Activated B cell treated with CpG ODN at 0.5 μM for 24 hours (primary cell): ENCODE data around the gene DCDC2. TPM values are rescaled to one million over a fixed set of nuclear protein-coding genes. Genes with fewer than 3 reads are reported as not detected.
"Not testable (repeated sequence)": the region's sequence is repeated elsewhere in the genome, so short reads cannot be mapped to it uniquely, and the experiment has no call there.

ENCODE experiments used
- ATAC-seq: fragments of 200-7000 bp; cut with Tn5 transposase; one replicate; pipeline ENCODE4 v1.10.0; 2021; ENCODE audit warnings: low read depth, mild to moderate bottlenecking, moderate library complexity
- CTCF ChIA-PET: fragments of 350-600 bp; sonication (Branson Sonifier 250); formaldehyde crosslinking; loops from one replicate; lab custom pipeline; 2021; ENCODE audit warnings: antibody characterized with exemption; lab: Charles Lee
- POLR2A ChIA-PET: fragments of 350-600 bp; sonication (Branson Sonifier 250); formaldehyde crosslinking; loops from one replicate; lab custom pipeline; 2021; ENCODE audit warnings: antibody characterized with exemption; lab: Charles Lee
- DNase-seq: peaks from one replicate; pipeline ENCODE4 v3.0.0; 2022
- H3K27ac Mint-ChIP-seq: one replicate; pipeline ENCODE4 v1.8.0; 2020; ENCODE audit warnings: mixed read lengths
- H3K27me3 Mint-ChIP-seq: one replicate; pipeline ENCODE4 v1.8.0; 2021; ENCODE audit warnings: mixed read lengths
- H3K36me3 Mint-ChIP-seq: one replicate; pipeline ENCODE4 v1.8.0; 2021; ENCODE audit warnings: low read depth, mixed read lengths
- H3K4me1 Mint-ChIP-seq: one replicate; pipeline ENCODE4 v1.8.0; 2021; ENCODE audit warnings: mixed read lengths
- H3K4me3 Mint-ChIP-seq: one replicate; pipeline ENCODE4 v1.8.0; 2020; ENCODE audit warnings: mild to moderate bottlenecking, mixed read lengths
- H3K9me3 Mint-ChIP-seq: one replicate; pipeline ENCODE4 v1.8.0; 2020; ENCODE audit warnings: mixed read lengths
- CTCF ChIP-seq: fragments of 200-600 bp; IDR thresholded peaks from one replicate; pipeline ENCODE4 v1.8.0; 2022; ENCODE audit warnings: antibody characterized with exemption, mild to moderate bottlenecking
- intact Hi-C: fragments of 100-400 bp; cut with micrococcal nuclease; formaldehyde crosslinking; loops from one replicate; pipeline ENCODE4 v1.15.1; 2024
- total RNA-seq: library from RNA; stranded (reverse); gene quantifications from 2 replicates; pipeline ENCODE4 v1.2.3, GENCODE V29; 2022

Gene DCDC2
- total RNA-seq, 1 donor from 2014 or later, result not detected

GRCh38 chr6:24242924-24243323 lies 114.9 kb downstream of the DCDC2 start:
- no peak for DNase-seq
- Mint-ChIP-seq H3K27ac (no peak overlapping the region), H3K36me3 (no peaks in the 10 kb centered on the region), H3K27me3 (peaks cover 3% of the 10 kb centered on the region), H3K9me3 (no peaks in the 10 kb centered on the region), H3K4me3 (no peak overlapping the region), H3K4me1 (no peaks in the 10 kb centered on the region)
- TF ChIP-seq CTCF, result no peak
- POLR2A ChIA-PET, result no interaction called here
- intact Hi-C loops, result no loop called here
- no peak for ATAC-seq
- CTCF ChIA-PET, result no interaction called here

- H3K36me3 Mint-ChIP-seq, H3K9me3 Mint-ChIP-seq, ATAC-seq, H3K4me1 Mint-ChIP-seq, H3K27ac Mint-ChIP-seq, intact Hi-C loops, DNase-seq, H3K27me3 Mint-ChIP-seq, CTCF ChIA-PET, POLR2A ChIA-PET, H3K4me3 Mint-ChIP-seq: not testable (repeated sequence)
These were observed 116.1 kb downstream of the DCDC2 start for GRCh38 chr6:24241779-24242178.

GRCh38 chr6:24240943-24241342 lies 116.9 kb downstream of the DCDC2 start:
- H3K27ac Mint-ChIP-seq, result no peak overlapping the region
- no peak overlapping the region for H3K4me3 Mint-ChIP-seq
- no peak for TF ChIP-seq CTCF
- intact Hi-C loops, result no loop called here
- H3K4me1 Mint-ChIP-seq, result no peaks in the 10 kb centered on the region
- ChIA-PET CTCF (no interaction called here), POLR2A (no interaction called here)
- no peaks in the 10 kb centered on the region for H3K9me3 Mint-ChIP-seq
- no peak for ATAC-seq
- no peak for DNase-seq
- H3K36me3 Mint-ChIP-seq, result no peaks in the 10 kb centered on the region
- H3K27me3 Mint-ChIP-seq, result peaks cover 3% of the 10 kb centered on the region

GRCh38 chr6:24240380-24240928 lies 117.4 kb downstream of the DCDC2 start:
- ChIA-PET POLR2A (no interaction called here), CTCF (no interaction called here)
- DNase-seq (no peak), ATAC-seq (no peak)
- Mint-ChIP-seq H3K4me3 (no peak overlapping the region), H3K9me3 (no peaks in the 10 kb centered on the region), H3K27ac (no peak overlapping the region), H3K4me1 (no peaks in the 10 kb centered on the region), H3K27me3 (peaks cover 5% of the 10 kb centered on the region), H3K36me3 (no peaks in the 10 kb centered on the region)
- TF ChIP-seq CTCF, result no peak
- intact Hi-C loops, result no loop called here

- no peak overlapping the region for H3K4me3 Mint-ChIP-seq
- ATAC-seq, result no peak
- no peaks in the 10 kb centered on the region for H3K36me3 Mint-ChIP-seq
- intact Hi-C loops, result no loop called here
- no peaks in the 10 kb centered on the region for H3K4me1 Mint-ChIP-seq
- H3K27ac Mint-ChIP-seq, result no peak overlapping the region
- no peak for TF ChIP-seq CTCF
- H3K27me3 Mint-ChIP-seq, result peaks cover 5% of the 10 kb centered on the region
- ChIA-PET POLR2A (no interaction called here), CTCF (no interaction called here)
- no peak for DNase-seq
- H3K9me3 Mint-ChIP-seq, result no peaks in the 10 kb centered on the region
These were observed 119.2 kb downstream of the DCDC2 start for GRCh38 chr6:24238700-24239099.

GRCh38 chr6:24236779-24237178 lies 121.1 kb downstream of the DCDC2 start:
- ATAC-seq, DNase-seq, H3K27me3 Mint-ChIP-seq, H3K36me3 Mint-ChIP-seq, H3K4me1 Mint-ChIP-seq, POLR2A ChIA-PET, CTCF ChIA-PET, H3K27ac Mint-ChIP-seq, H3K4me3 Mint-ChIP-seq, intact Hi-C loops, H3K9me3 Mint-ChIP-seq: not testable (repeated sequence)
